ENCODE results near the gene EMCN. TPM values are rescaled to one million over a fixed set of nuclear protein-coding genes. Genes with fewer than 3 reads are reported as not detected.

Gene EMCN, protein sequence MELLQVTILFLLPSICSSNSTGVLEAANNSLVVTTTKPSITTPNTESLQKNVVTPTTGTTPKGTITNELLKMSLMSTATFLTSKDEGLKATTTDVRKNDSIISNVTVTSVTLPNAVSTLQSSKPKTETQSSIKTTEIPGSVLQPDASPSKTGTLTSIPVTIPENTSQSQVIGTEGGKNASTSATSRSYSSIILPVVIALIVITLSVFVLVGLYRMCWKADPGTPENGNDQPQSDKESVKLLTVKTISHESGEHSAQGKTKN
- total RNA-seq: 10 to 100 TPM; 17.2 to 56.6 TPM
- polyA plus RNA-seq (ENCODE audit: insufficient read length in 2 of 2): 10 to 100 TPM; 13.9 to 14.8 TPM
- long read RNA-seq, donor 1, full-length matches to known transcripts: 2 of 2 reads
- long read RNA-seq, donor 1, partial matches to known transcripts: 0 of 2 reads
- long read RNA-seq, donor 1, other reads (novel, unspliced or antisense): 0 of 2 reads
- long read RNA-seq, donor 2, full-length matches to known transcripts: 3 of 3 reads
- long read RNA-seq, donor 2, partial matches to known transcripts: 0 of 3 reads
- long read RNA-seq, donor 2, other reads (novel, unspliced or antisense): 0 of 3 reads
- long read RNA-seq, donor 3, full-length matches to known transcripts: 7 of 7 reads
- long read RNA-seq, donor 3, partial matches to known transcripts: 0 of 7 reads
- long read RNA-seq, donor 3, other reads (novel, unspliced or antisense): 0 of 7 reads
- long read RNA-seq, donor 4, full-length matches to known transcripts: 16 of 16 reads
- long read RNA-seq, donor 4, partial matches to known transcripts: 0 of 16 reads
- long read RNA-seq, donor 4, other reads (novel, unspliced or antisense): 0 of 16 reads

DNA sequence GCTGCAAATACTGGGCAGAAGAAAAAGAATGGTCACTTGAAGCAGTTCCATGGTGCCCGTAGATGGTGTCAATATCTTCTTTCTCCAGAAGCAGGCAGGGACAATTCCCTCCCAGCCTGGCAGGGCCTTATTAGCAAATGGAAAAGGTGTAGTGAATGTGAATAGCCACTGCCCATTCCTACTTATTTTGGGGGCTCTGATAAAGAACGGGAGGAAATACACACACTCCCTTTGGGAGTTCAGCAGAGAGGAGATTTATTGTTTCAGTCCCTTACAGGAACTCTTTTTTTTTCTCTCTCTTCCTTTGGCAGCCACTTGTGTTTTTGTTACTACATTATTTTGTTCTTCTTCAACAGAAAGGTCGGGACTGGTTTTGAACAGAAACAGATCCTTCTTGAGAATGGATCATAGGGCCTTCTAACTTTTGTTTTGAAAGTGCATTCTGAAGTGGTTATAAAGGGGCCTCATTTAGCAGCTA lies at the start of gene EMCN:
TSS of gene EMCN (minus strand) at position 159 of the 478 bp plus-strand sequence. CDS start at position 51, 108 bp downstream.
- H3K9me3 ChIP-seq (ENCODE audit: control insufficient read depth, insufficient read depth, low read length): no peaks in the 10 kb centered on the region
- no peaks in the 10 kb centered on the region for H3K27me3 ChIP-seq (ENCODE audit: control insufficient read depth, insufficient read depth, low read length)
- DNase-seq (ENCODE audit: low read depth in 4 of 6, low spot score in 6 of 6): peak in 2 of 6 donors; percentile 5 to 17
- 0% methylated on average over 1 of the region's 3 CpGs for WGBS (ENCODE audit: insufficient coverage)
- H3K4me1 ChIP-seq (ENCODE audit: control insufficient read depth, insufficient read depth, low read length): no peaks in the 10 kb centered on the region
- H3K4me3 ChIP-seq (ENCODE audit: low read depth, low read length): peak within 1 kb of the TSS; percentile 4
- H3K36me3 ChIP-seq (ENCODE audit: control insufficient read depth, insufficient read depth, low read length): no peaks in the 10 kb centered on the region
- H3K27ac ChIP-seq (ENCODE audit: low read depth, low read length): peak within 1 kb of the TSS; percentile 15

DNA sequence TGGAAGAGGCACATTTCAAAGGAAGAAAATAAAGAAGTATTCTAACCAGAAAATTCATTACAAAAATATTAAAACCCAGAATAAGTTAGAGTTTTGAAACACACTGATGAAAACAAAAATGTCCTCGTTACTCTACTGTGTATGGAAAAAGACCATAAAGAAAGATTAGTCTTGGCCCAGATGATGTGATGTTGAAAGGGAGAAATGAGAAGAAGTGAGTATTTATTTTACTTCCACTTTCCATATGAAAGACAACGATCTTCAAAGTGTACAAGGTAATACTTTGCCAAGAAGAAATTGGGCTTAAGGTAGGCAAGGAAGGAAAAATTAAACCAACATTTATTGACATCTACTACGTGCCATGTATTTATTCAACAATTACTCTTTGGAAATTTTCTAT lies 48.6 kb upstream of the EMCN start:
- Histone ChIP-seq H3K27ac (ENCODE audit: low read depth, low read length) (no peak overlapping the region), H3K27me3 (ENCODE audit: control insufficient read depth, insufficient read depth, low read length) (no peaks in the 10 kb centered on the region), H3K36me3 (ENCODE audit: control insufficient read depth, insufficient read depth, low read length) (no peaks in the 10 kb centered on the region), H3K4me3 (ENCODE audit: low read depth, low read length) (no peak overlapping the region), H3K4me1 (ENCODE audit: control insufficient read depth, insufficient read depth, low read length) (no peaks in the 10 kb centered on the region), H3K9me3 (ENCODE audit: control insufficient read depth, insufficient read depth, low read length) (no peaks in the 10 kb centered on the region)
- WGBS (ENCODE audit: insufficient coverage): no CpG with 5 or more reads among the region's 3 CpGs
- no peak for DNase-seq (ENCODE audit: low read depth in 4 of 6, low spot score in 6 of 6)

DNA sequence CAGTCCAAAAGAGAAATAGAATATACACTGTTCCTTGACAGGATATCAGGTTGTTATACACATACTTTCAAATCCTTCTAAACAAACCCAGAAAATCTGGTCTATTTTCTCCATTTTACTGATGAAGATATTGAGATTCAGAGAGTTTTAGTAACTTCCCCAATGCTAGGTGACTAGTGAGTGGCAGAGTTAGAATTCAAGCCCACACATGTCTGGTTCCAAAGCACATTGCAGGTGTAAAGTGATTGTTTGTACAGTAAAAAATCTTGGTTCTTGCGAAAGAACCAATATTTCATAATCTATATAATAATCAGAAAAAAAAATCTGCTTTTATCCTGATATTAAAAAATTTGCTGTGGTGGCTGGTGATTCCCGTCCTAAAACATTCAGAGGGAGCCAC lies 39.5 kb upstream of the EMCN start:
- DNase-seq (ENCODE audit: low read depth in 4 of 6, low spot score in 6 of 6): no peak
- H3K4me3 ChIP-seq (ENCODE audit: low read depth, low read length): no peak overlapping the region
- no peaks in the 10 kb centered on the region for H3K9me3 ChIP-seq (ENCODE audit: control insufficient read depth, insufficient read depth, low read length)
- no CpG with 5 or more reads among the region's 2 CpGs for WGBS (ENCODE audit: insufficient coverage)
- no peak overlapping the region for H3K27ac ChIP-seq (ENCODE audit: low read depth, low read length)
- H3K36me3 ChIP-seq (ENCODE audit: control insufficient read depth, insufficient read depth, low read length): no peaks in the 10 kb centered on the region
- H3K4me1 ChIP-seq (ENCODE audit: control insufficient read depth, insufficient read depth, low read length): no peaks in the 10 kb centered on the region
- no peaks in the 10 kb centered on the region for H3K27me3 ChIP-seq (ENCODE audit: control insufficient read depth, insufficient read depth, low read length)

DNA sequence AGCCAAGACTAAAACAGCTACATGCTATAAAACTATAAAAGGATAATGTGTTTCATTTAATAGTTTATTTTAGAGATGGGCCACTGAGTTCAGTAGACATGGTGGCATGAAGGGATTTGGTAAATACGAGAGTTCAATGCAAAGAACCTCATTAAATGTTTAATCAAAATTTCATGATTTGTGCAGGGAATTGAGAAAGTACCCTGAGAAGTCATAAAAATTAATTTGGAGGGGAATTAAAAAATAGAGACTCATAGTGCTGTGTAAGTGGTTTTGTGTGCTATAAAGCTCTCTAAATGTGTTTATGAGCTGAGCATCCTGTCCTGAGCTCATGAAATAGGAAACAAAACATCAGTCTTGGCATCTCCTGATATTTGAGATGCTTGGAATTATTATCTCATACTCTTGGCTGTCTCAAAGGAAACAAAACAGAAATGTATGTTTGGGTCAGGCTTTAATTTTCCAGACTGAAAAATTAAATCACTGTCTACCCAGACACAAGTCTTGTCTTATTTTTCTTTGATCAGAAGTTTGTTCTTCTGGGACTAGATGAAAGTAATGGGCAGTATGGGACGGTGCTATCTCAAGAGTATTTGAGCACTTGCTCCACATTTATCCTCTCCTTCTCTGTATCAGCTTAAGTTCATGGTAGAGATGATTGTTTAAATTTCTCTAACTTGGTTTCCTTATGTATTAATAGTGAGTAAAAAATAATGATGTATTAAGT lies 38.0 kb upstream of the EMCN start:
- Histone ChIP-seq H3K4me3 (ENCODE audit: low read depth, low read length) (no peak overlapping the region), H3K27ac (ENCODE audit: low read depth, low read length) (no peak overlapping the region), H3K9me3 (ENCODE audit: control insufficient read depth, insufficient read depth, low read length) (no peaks in the 10 kb centered on the region), H3K4me1 (ENCODE audit: control insufficient read depth, insufficient read depth, low read length) (no peaks in the 10 kb centered on the region), H3K36me3 (ENCODE audit: control insufficient read depth, insufficient read depth, low read length) (no peaks in the 10 kb centered on the region), H3K27me3 (ENCODE audit: control insufficient read depth, insufficient read depth, low read length) (no peaks in the 10 kb centered on the region)
- DNase-seq (ENCODE audit: low read depth in 4 of 6, low spot score in 6 of 6): peak in 3 of 6 donors; percentile 21 to 91 (median 40)
- 50% methylated on average over 1 of the region's 2 CpGs for WGBS (ENCODE audit: insufficient coverage)

DNA sequence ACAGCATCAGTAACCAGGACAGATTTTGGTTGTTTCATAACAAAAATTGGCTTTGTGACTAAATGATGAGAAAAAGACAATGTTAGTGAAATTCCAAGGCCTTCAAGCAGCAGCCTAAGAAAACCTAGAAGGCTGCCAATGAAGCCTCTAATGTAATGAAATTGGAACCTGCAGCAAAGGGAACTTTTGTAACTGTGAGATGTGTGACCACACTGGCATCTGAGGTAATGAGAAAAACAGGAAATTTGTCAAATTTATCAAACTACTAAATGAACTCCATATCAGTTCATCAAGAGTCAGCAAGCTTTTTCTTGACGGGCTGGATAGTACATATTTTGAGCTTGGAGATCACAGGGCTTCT lies 30.4 kb upstream of the EMCN start:
- no peak overlapping the region for H3K27ac ChIP-seq (ENCODE audit: low read depth, low read length)
- H3K4me3 ChIP-seq (ENCODE audit: low read depth, low read length): no peak overlapping the region
- DNase-seq (ENCODE audit: low read depth in 4 of 6, low spot score in 6 of 6): no peak
- H3K36me3 ChIP-seq (ENCODE audit: control insufficient read depth, insufficient read depth, low read length): no peaks in the 10 kb centered on the region
- H3K27me3 ChIP-seq (ENCODE audit: control insufficient read depth, insufficient read depth, low read length): no peaks in the 10 kb centered on the region
- no peaks in the 10 kb centered on the region for H3K4me1 ChIP-seq (ENCODE audit: control insufficient read depth, insufficient read depth, low read length)
- H3K9me3 ChIP-seq (ENCODE audit: control insufficient read depth, insufficient read depth, low read length): no peaks in the 10 kb centered on the region
- WGBS (ENCODE audit: insufficient coverage): no CpG with 5 or more reads among the region's 1 CpG

DNA sequence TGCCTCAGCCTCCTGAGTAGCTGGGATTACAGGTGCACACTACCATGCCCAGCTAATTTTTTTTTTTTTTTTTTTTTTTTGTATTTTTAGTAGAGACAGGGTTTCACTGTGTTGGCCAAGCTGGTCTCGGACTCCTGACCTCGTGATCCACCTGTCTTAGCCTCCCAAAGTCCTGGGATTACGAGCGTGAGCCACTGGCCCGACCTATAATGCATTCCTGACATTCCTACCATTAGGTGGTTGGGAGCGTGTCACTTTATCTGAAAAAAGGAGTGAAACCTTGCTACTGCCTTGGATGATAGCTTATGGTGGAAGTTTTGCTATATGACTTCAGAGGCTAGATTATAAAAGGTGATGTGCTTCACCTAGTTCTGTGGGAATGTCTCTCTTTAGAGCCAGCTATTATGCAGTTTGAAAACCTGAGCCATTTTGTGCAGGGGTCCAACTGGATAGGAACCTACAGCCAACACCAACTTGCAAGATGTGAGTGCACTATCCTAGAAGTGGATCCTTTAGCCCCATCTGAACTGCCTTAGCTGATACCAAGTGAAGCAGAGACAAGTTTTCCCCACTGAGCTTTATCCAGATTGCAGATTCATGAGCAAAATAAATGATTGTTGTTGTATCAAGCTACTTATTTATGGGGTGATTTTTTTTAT lies 29.8 kb upstream of the EMCN start:
- Histone ChIP-seq H3K9me3 (ENCODE audit: control insufficient read depth, insufficient read depth, low read length) (no peaks in the 10 kb centered on the region), H3K4me3 (ENCODE audit: low read depth, low read length) (no peak overlapping the region), H3K36me3 (ENCODE audit: control insufficient read depth, insufficient read depth, low read length) (no peaks in the 10 kb centered on the region), H3K27ac (ENCODE audit: low read depth, low read length) (no peak overlapping the region), H3K27me3 (ENCODE audit: control insufficient read depth, insufficient read depth, low read length) (no peaks in the 10 kb centered on the region), H3K4me1 (ENCODE audit: control insufficient read depth, insufficient read depth, low read length) (no peaks in the 10 kb centered on the region)
- 97% methylated on average over 4 of the region's 6 CpGs for WGBS (ENCODE audit: insufficient coverage)
- no peak for DNase-seq (ENCODE audit: low read depth in 4 of 6, low spot score in 6 of 6)

DNA sequence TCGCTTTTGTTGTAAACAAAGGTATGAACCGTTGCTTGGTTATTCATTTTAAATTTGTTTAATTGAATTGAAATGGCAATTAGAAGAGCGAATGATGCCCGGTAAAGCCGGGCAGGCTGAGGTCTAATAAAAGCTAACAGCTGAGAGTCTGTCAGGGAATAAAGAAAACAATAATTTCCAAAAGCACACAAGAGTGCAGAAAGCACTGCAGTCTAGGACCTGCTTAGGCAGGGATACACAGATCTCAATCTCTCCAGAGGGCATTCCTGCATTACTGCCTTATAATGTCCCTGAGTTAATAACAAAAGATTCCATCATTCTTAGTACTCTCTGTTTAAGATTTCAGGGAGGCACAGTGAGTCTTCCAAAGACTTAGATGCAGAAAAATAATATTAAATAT lies 27.6 kb upstream of the EMCN start:
- H3K36me3 ChIP-seq (ENCODE audit: control insufficient read depth, insufficient read depth, low read length): no peaks in the 10 kb centered on the region
- no peak overlapping the region for H3K4me3 ChIP-seq (ENCODE audit: low read depth, low read length)
- H3K9me3 ChIP-seq (ENCODE audit: control insufficient read depth, insufficient read depth, low read length): no peaks in the 10 kb centered on the region
- no peak overlapping the region for H3K27ac ChIP-seq (ENCODE audit: low read depth, low read length)
- peak in 1 of 6 donors; percentile 51 for DNase-seq (ENCODE audit: low read depth in 4 of 6, low spot score in 6 of 6)
- WGBS (ENCODE audit: insufficient coverage): 30% methylated on average over 5 of the region's 5 CpGs
- no peaks in the 10 kb centered on the region for H3K27me3 ChIP-seq (ENCODE audit: control insufficient read depth, insufficient read depth, low read length)
- no peaks in the 10 kb centered on the region for H3K4me1 ChIP-seq (ENCODE audit: control insufficient read depth, insufficient read depth, low read length)

DNA sequence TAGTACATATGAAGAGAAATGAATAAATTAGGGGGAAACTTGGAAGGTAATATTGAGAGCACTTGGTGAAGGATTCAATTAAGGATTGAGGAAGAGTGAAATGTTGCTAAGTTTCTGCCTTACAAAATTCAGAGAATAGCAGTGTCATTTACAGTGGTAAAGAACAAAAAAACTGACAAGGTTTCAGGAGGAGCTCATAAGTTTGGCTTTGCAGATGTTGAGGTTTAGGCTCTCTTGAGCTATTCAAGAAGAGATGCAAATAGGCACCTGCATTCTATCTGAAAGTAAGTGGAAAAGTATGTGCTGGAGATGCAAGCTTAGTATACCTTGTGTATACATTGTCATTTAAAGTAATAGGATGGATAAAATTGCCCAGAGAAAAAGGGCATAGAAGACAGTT lies 22.3 kb upstream of the EMCN start:
- DNase-seq (ENCODE audit: low read depth in 4 of 6, low spot score in 6 of 6): no peak
- H3K9me3 ChIP-seq (ENCODE audit: control insufficient read depth, insufficient read depth, low read length): no peaks in the 10 kb centered on the region
- H3K27ac ChIP-seq (ENCODE audit: low read depth, low read length): no peak overlapping the region
- no peaks in the 10 kb centered on the region for H3K36me3 ChIP-seq (ENCODE audit: control insufficient read depth, insufficient read depth, low read length)
- H3K4me3 ChIP-seq (ENCODE audit: low read depth, low read length): no peak overlapping the region
- no peaks in the 10 kb centered on the region for H3K4me1 ChIP-seq (ENCODE audit: control insufficient read depth, insufficient read depth, low read length)
- H3K27me3 ChIP-seq (ENCODE audit: control insufficient read depth, insufficient read depth, low read length): no peaks in the 10 kb centered on the region

DNA sequence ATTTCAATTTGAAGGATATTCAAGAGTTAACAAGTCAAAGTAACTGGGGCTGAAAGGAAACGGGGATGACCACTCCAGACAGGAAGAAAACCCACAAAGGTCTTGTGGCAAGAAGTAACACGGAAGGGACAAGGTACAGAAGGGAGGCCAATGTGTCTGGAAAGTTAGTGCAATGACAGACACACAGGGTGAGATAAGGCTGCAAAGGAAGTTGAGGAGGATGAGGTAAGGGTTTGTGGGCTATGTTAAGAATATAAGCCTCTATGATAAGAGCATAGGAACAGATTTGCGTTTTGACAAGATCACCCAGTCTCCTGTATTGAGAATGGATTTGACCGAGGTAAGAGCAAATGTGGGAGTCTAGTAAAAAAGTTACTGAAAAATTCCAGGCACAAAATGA lies 21.9 kb upstream of the EMCN start:
- Histone ChIP-seq H3K27me3 (ENCODE audit: control insufficient read depth, insufficient read depth, low read length) (no peaks in the 10 kb centered on the region), H3K4me1 (ENCODE audit: control insufficient read depth, insufficient read depth, low read length) (no peaks in the 10 kb centered on the region), H3K9me3 (ENCODE audit: control insufficient read depth, insufficient read depth, low read length) (no peaks in the 10 kb centered on the region), H3K27ac (ENCODE audit: low read depth, low read length) (no peak overlapping the region), H3K36me3 (ENCODE audit: control insufficient read depth, insufficient read depth, low read length) (no peaks in the 10 kb centered on the region), H3K4me3 (ENCODE audit: low read depth, low read length) (no peak overlapping the region)
- no peak for DNase-seq (ENCODE audit: low read depth in 4 of 6, low spot score in 6 of 6)
- 88% methylated on average over 4 of the region's 4 CpGs for WGBS (ENCODE audit: insufficient coverage)
